NOMO-1 treated with dmso at 0.1 percent for 144 hours (cell line): ENCODE results near the gene DR1.
"Not testable (repeated sequence)": the region's sequence is repeated elsewhere in the genome, so short reads cannot be mapped to it uniquely, and the experiment has no call there.

ENCODE experiments used
- DNase-seq: peaks from one replicate; lab custom pipeline; 2025; ENCODE audit not compliant: unreplicated experiment; lab: John Stamatoyannopoulos, UW

The DR1 gene

GRCh38 chr1:93374334-93375106, 28.8 kb downstream of the DR1 start:
- DNase-seq, result no peak

GRCh38 chr1:93384656-93385055, 38.9 kb downstream of the DR1 start:
- DNase-seq, result no peak

GRCh38 chr1:93386268-93386667, 40.6 kb downstream of the DR1 start:
- not testable (repeated sequence) for DNase-seq

- no peak for DNase-seq
Measured at GRCh38 chr1:93394514-93394913, 48.8 kb downstream of the DR1 start.

- no peak for DNase-seq
Measured at GRCh38 chr1:93395195-93395594, 49.5 kb downstream of the DR1 start.

- DNase-seq, result no peak
Measured at GRCh38 chr1:93399781-93400180, 54.1 kb downstream of the DR1 start.

GRCh38 chr1:93408203-93408602, 62.5 kb downstream of the DR1 start:
- DNase-seq, result no peak

- DNase-seq, result no peak
Measured at GRCh38 chr1:93411000-93411399, 65.3 kb downstream of the DR1 start.

- DNase-seq, result peak; percentile 5
Measured at GRCh38 chr1:93414749-93415148, 69.0 kb downstream of the DR1 start.

GRCh38 chr1:93415296-93415695, 69.6 kb downstream of the DR1 start:
- no peak for DNase-seq

GRCh38 chr1:93416183-93416582, 70.5 kb downstream of the DR1 start:
- no peak for DNase-seq
